Testis (tissue), 2 donors: Measurements from ENCODE around the gene LRTM2.

Source experiments
- POLR2A ChIP-seq: fragments of 450-650 bp; IDR thresholded peaks from one replicate; pipeline ENCODE4 v1.6.1; 2017; ENCODE audit warnings: antibody characterized with exemption, mild to moderate bottlenecking, moderate library complexity
- TF ChIP-seq, protein P1 (sequence below), 3 experiments: fragments of 450-650 bp in 2 of 3; fragments of 200-600 bp in 1 of 3; sonication (generic) in 1 of 3; IDR thresholded peaks; one replicate each; pipeline ENCODE4 v1.5.1; 2016 to 2019; ENCODE audit warnings: antibody characterized with exemption in 3 of 3, mild to moderate bottlenecking in 2 of 3, moderate library complexity in 1 of 3

- TF ChIP-seq, protein P1, sequence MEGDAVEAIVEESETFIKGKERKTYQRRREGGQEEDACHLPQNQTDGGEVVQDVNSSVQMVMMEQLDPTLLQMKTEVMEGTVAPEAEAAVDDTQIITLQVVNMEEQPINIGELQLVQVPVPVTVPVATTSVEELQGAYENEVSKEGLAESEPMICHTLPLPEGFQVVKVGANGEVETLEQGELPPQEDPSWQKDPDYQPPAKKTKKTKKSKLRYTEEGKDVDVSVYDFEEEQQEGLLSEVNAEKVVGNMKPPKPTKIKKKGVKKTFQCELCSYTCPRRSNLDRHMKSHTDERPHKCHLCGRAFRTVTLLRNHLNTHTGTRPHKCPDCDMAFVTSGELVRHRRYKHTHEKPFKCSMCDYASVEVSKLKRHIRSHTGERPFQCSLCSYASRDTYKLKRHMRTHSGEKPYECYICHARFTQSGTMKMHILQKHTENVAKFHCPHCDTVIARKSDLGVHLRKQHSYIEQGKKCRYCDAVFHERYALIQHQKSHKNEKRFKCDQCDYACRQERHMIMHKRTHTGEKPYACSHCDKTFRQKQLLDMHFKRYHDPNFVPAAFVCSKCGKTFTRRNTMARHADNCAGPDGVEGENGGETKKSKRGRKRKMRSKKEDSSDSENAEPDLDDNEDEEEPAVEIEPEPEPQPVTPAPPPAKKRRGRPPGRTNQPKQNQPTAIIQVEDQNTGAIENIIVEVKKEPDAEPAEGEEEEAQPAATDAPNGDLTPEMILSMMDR (IDR thresholded peaks at IDR 0.05), result no peak
- TF ChIP-seq POLR2A, result no peak
Observed at GRCh38 chr12:1823237-1823636, 2.9 kb downstream of the LRTM2 start.
